Activated CD4-positive, alpha-beta T cell treated with anti-CD3 and anti-CD28 coated beads for 36 hours (primary cell): ENCODE measurements around the gene C17orf67. TPM values are rescaled to one million over a fixed set of nuclear protein-coding genes. Genes with fewer than 3 reads are reported as not detected.
A peak's percentile ranks its signal among the peaks of the same experiment; 100 is the strongest.

Source experiments
- ATAC-seq: fragments of 200-7000 bp; cut with Tn5 transposase; one replicate; pipeline ENCODE4 v1.10.0; 2021; ENCODE audit warnings: mild to moderate bottlenecking, moderate library complexity
- CTCF ChIA-PET: fragments of 350-600 bp; sonication (Branson Sonifier 250); formaldehyde crosslinking; loops from one replicate; lab custom pipeline; 2021; ENCODE audit warnings: antibody characterized with exemption; lab: Charles Lee
- POLR2A ChIA-PET: fragments of 350-600 bp; sonication (Branson Sonifier 250); formaldehyde crosslinking; loops from one replicate; lab custom pipeline; 2021; ENCODE audit warnings: antibody characterized with exemption, inconsistent platforms; lab: Charles Lee
- DNase-seq: peaks from one replicate; pipeline ENCODE4 v3.0.0-alpha.2; 2020
- H3K27ac Mint-ChIP-seq: one replicate; pipeline ENCODE4 v1.8.0; 2021; ENCODE audit warnings: mixed read lengths
- H3K27me3 Mint-ChIP-seq: one replicate; pipeline ENCODE4 v1.8.0; 2021; ENCODE audit warnings: mixed read lengths
- H3K36me3 Mint-ChIP-seq: one replicate; pipeline ENCODE4 v1.8.0; 2021; ENCODE audit warnings: low read depth, mixed read lengths
- H3K4me1 Mint-ChIP-seq: one replicate; pipeline ENCODE4 v1.8.0; 2021; ENCODE audit warnings: mixed read lengths
- H3K4me3 Mint-ChIP-seq: one replicate; pipeline ENCODE4 v1.8.0; 2021; ENCODE audit warnings: mild to moderate bottlenecking, moderate library complexity, mixed read lengths
- H3K9me3 Mint-ChIP-seq: one replicate; pipeline ENCODE4 v1.8.0; 2021; ENCODE audit warnings: low read depth, mixed read lengths
- intact Hi-C, 2 experiments: fragments of 100-400 bp; cut with DNase I in 1 of 2; cut with micrococcal nuclease in 1 of 2; formaldehyde crosslinking; loops; one replicate each; pipeline versions ENCODE4 v1.14.2 to v1.15.1; 2022 to 2024; cut with DNase I, micrococcal nuclease
- total RNA-seq, 2 experiments: library from RNA; stranded (reverse); gene quantifications; one replicate each; pipeline ENCODE4 v1.2.3, GENCODE V29; 2021

C17orf67 gene
- total RNA-seq, 2 experiments from 2014 or later: 4.0 to 5.0 TPM

- Mint-ChIP-seq H3K27me3 (peaks cover 1% of the 10 kb centered on the region), H3K36me3 (peaks cover 2% of the 10 kb centered on the region), H3K9me3 (no peaks in the 10 kb centered on the region), H3K27ac (peak overlapping the region; percentile 97), H3K4me3 (peak overlapping the region; percentile 37), H3K4me1 (peaks cover 34% of the 10 kb centered on the region)
- ChIA-PET CTCF (interaction anchor here (1.1 to 1.5 kb wide), 3 partner anchors 12 to 33 kb away, joined by 3 to 5 read pairs (median 4); no protein-coding TSS in a partner anchor), POLR2A (interaction anchor here (0.6 to 1.0 kb wide), 2 partner anchors 35 to 127 kb away, joined by 3 read pairs; partner anchors contain the start of gene TRIM25)
- intact Hi-C loops: loop anchor here (1.0 to 10.0 kb wide), 8 partner anchors 46 to 1365 kb away; partner anchors contain the start of genes C17orf67 (in 1 of the 2), DGKE (in 1 of the 2) and MMD (in 1 of the 2)
- peak; percentile 98 for ATAC-seq
- peak; percentile 82 for DNase-seq
These were observed 46.7 kb downstream of the C17orf67 start for GRCh38 chr17:56786989-56787482.

- H3K36me3 Mint-ChIP-seq: peaks cover 2% of the 10 kb centered on the region
- peak overlapping the region; percentile 13 for H3K4me3 Mint-ChIP-seq
- intact Hi-C loops: loop anchor here (2.0 to 10.0 kb wide), 6 partner anchors 47 to 1364 kb away; partner anchors contain the start of genes C17orf67 (in 1 of the 2) and MMD (in 1 of the 2)
These were observed 47.6 kb downstream of the C17orf67 start for GRCh38 chr17:56785997-56786680.

GRCh38 chr17:56785405-56785804 is 48.3 kb downstream of the C17orf67 start:
- Mint-ChIP-seq H3K27me3 (peaks cover 1% of the 10 kb centered on the region), H3K36me3 (no peaks in the 10 kb centered on the region), H3K27ac (peak overlapping the region; percentile 43), H3K4me3 (no peak overlapping the region), H3K9me3 (no peaks in the 10 kb centered on the region), H3K4me1 (peaks cover 36% of the 10 kb centered on the region)
- ATAC-seq (no peak), DNase-seq (no peak)
- intact Hi-C loops: loop anchor here (5.0 to 10.0 kb wide), 4 partner anchors 281 to 1363 kb away; partner anchors contain the start of gene MMD (in 1 of the 2)
- POLR2A ChIA-PET: no interaction called here
- CTCF ChIA-PET: interaction anchor here (0.8 to 1.3 kb wide), 7 partner anchors 34 to 320 kb away, joined by 3 to 4 read pairs (median 3); partner anchors contain the start of genes NOG and SCPEP1

More at GRCh38 chr17:56785997-56786680, 47.6 kb downstream of the C17orf67 start:
- ATAC-seq (no peak), DNase-seq (no peak)
- H3K27me3 Mint-ChIP-seq: peaks cover 1% of the 10 kb centered on the region
- peak overlapping the region; percentile 97 for H3K27ac Mint-ChIP-seq
- ChIA-PET POLR2A (interaction anchor here (0.6 to 1.0 kb wide), 2 partner anchors 36 to 128 kb away, joined by 3 read pairs; partner anchors contain the start of gene TRIM25), CTCF (interaction anchor here (0.6 to 1.5 kb wide), 7 partner anchors 11 to 1221 kb away, joined by 3 to 5 read pairs (median 3); partner anchors contain the start of genes SCPEP1 and SRSF1)
- H3K4me1 Mint-ChIP-seq: peaks cover 34% of the 10 kb centered on the region
- H3K9me3 Mint-ChIP-seq: no peaks in the 10 kb centered on the region

- H3K4me3 Mint-ChIP-seq: no peak overlapping the region
These were observed 51.4 kb downstream of the C17orf67 start for GRCh38 chr17:56782338-56782737.

GRCh38 chr17:56781906-56782305 is 51.8 kb downstream of the C17orf67 start:
- DNase-seq (no peak), ATAC-seq (no peak)
- no peak overlapping the region for H3K27ac Mint-ChIP-seq
- peaks cover 1% of the 10 kb centered on the region for H3K27me3 Mint-ChIP-seq
- ChIA-PET POLR2A (no interaction called here), CTCF (interaction anchor here (0.9 to 2.8 kb wide), 4 partner anchors 37 to 190 kb away, joined by 3 to 26 read pairs (median 4); no protein-coding TSS in a partner anchor)
- no peaks in the 10 kb centered on the region for H3K36me3 Mint-ChIP-seq
- intact Hi-C loops: loop anchor here (2.0 to 10.0 kb wide), 3 partner anchors 277 to 1047 kb away; no protein-coding TSS in a partner anchor
- H3K4me3 Mint-ChIP-seq: no peak overlapping the region
- H3K9me3 Mint-ChIP-seq: no peaks in the 10 kb centered on the region
- H3K4me1 Mint-ChIP-seq: peaks cover 41% of the 10 kb centered on the region

More at GRCh38 chr17:56782338-56782737, 51.4 kb downstream of the C17orf67 start:
- ChIA-PET POLR2A (no interaction called here), CTCF (interaction anchor here (0.6 to 2.1 kb wide), 4 partner anchors 38 to 1012 kb away, joined by 3 to 5 read pairs (median 4); no protein-coding TSS in a partner anchor)
- H3K36me3 Mint-ChIP-seq: no peaks in the 10 kb centered on the region
- H3K27me3 Mint-ChIP-seq: peaks cover 1% of the 10 kb centered on the region
- peaks cover 45% of the 10 kb centered on the region for H3K4me1 Mint-ChIP-seq
- DNase-seq (no peak), ATAC-seq (no peak)
- H3K27ac Mint-ChIP-seq: no peak overlapping the region
- H3K9me3 Mint-ChIP-seq: no peaks in the 10 kb centered on the region
- intact Hi-C loops: loop anchor here (10.0 kb wide), 2 partner anchors 278 to 1048 kb away; no protein-coding TSS in a partner anchor

- Mint-ChIP-seq H3K36me3 (no peaks in the 10 kb centered on the region), H3K4me1 (peaks cover 25% of the 10 kb centered on the region), H3K4me3 (peak overlapping the region; percentile 77), H3K27me3 (peaks cover 1% of the 10 kb centered on the region), H3K27ac (peak overlapping the region; percentile 91), H3K9me3 (no peaks in the 10 kb centered on the region)
- POLR2A ChIA-PET: interaction anchor here (0.6 kb wide), 2 partner anchors 130 to 187 kb away, joined by 3 read pairs; no protein-coding TSS in a partner anchor
- ATAC-seq (peak; percentile 95), DNase-seq (peak; percentile 93)
- intact Hi-C loops: loop anchor here (1.0 to 10.0 kb wide), 8 partner anchors 64 to 1045 kb away; partner anchors contain the start of gene COIL (in 1 of the 2)
- CTCF ChIA-PET: interaction anchor here (0.6 to 2.8 kb wide), 37 partner anchors 9 to 282 kb away, joined by 3 to 26 read pairs (median 5); partner anchors contain the start of gene NOG
These were observed 53.6 kb downstream of the C17orf67 start for GRCh38 chr17:56779898-56780777.

GRCh38 chr17:56779322-56779721 is 54.4 kb downstream of the C17orf67 start:
- ChIA-PET POLR2A (interaction anchor here (0.6 kb wide), 1 partner anchor 186 kb away, joined by 3 read pairs; no protein-coding TSS in a partner anchor), CTCF (interaction anchor here (0.7 to 2.8 kb wide), 27 partner anchors 8 to 1177 kb away, joined by 3 to 26 read pairs (median 5); partner anchors contain the start of gene NOG)
- Mint-ChIP-seq H3K36me3 (no peaks in the 10 kb centered on the region), H3K4me1 (peaks cover 21% of the 10 kb centered on the region), H3K27me3 (peaks cover 1% of the 10 kb centered on the region), H3K9me3 (no peaks in the 10 kb centered on the region), H3K27ac (peak overlapping the region; percentile 91), H3K4me3 (peak overlapping the region; percentile 77)
- ATAC-seq (no peak), DNase-seq (no peak)
- intact Hi-C loops: no loop called here

GRCh38 chr17:56778898-56779297 is 54.8 kb downstream of the C17orf67 start:
- POLR2A ChIA-PET: interaction anchor here (0.6 kb wide), 1 partner anchor 186 kb away, joined by 3 read pairs; no protein-coding TSS in a partner anchor
- Mint-ChIP-seq H3K4me3 (peak overlapping the region; percentile 16), H3K9me3 (no peaks in the 10 kb centered on the region), H3K36me3 (no peaks in the 10 kb centered on the region), H3K27me3 (peaks cover under 1% of the 10 kb centered on the region), H3K4me1 (peaks cover 21% of the 10 kb centered on the region), H3K27ac (no peak overlapping the region)
- ATAC-seq: no peak
- DNase-seq: no peak
- intact Hi-C loops: no loop called here
- CTCF ChIA-PET: interaction anchor here (0.7 to 2.8 kb wide), 16 partner anchors 8 to 1177 kb away, joined by 3 to 26 read pairs (median 7); partner anchors contain the start of gene NOG

GRCh38 chr17:56777859-56778258 is 55.9 kb downstream of the C17orf67 start:
- Mint-ChIP-seq H3K27ac (no peak overlapping the region), H3K9me3 (no peaks in the 10 kb centered on the region), H3K27me3 (no peaks in the 10 kb centered on the region), H3K4me3 (no peak overlapping the region), H3K4me1 (peaks cover 20% of the 10 kb centered on the region), H3K36me3 (no peaks in the 10 kb centered on the region)
- DNase-seq (no peak), ATAC-seq (no peak)
- ChIA-PET POLR2A (no interaction called here), CTCF (interaction anchor here (0.6 to 1.6 kb wide), 2 partner anchors 62 to 274 kb away, joined by 3 to 4 read pairs; no protein-coding TSS in a partner anchor)
- intact Hi-C loops: no loop called here

- no peaks in the 10 kb centered on the region for H3K9me3 Mint-ChIP-seq
- H3K4me3 Mint-ChIP-seq: no peak overlapping the region
- ChIA-PET POLR2A (no interaction called here), CTCF (interaction anchor here (0.6 to 2.4 kb wide), 6 partner anchors 11 to 1176 kb away, joined by 3 to 6 read pairs (median 4); no protein-coding TSS in a partner anchor)
- peak; percentile 53 for ATAC-seq
- no peaks in the 10 kb centered on the region for H3K27me3 Mint-ChIP-seq
- H3K4me1 Mint-ChIP-seq: peaks cover 11% of the 10 kb centered on the region
- no peaks in the 10 kb centered on the region for H3K36me3 Mint-ChIP-seq
- no peak overlapping the region for H3K27ac Mint-ChIP-seq
- no peak for DNase-seq
- intact Hi-C loops: no loop called here
These were observed 59.1 kb downstream of the C17orf67 start for GRCh38 chr17:56774650-56775049.
